ENCODE measurements around the gene LDB2. TPM values are rescaled to one million over a fixed set of nuclear protein-coding genes. Genes with fewer than 3 reads are reported as not detected.

Gene LDB2
- total RNA-seq, 1 donor: 18.8 TPM

DNA sequence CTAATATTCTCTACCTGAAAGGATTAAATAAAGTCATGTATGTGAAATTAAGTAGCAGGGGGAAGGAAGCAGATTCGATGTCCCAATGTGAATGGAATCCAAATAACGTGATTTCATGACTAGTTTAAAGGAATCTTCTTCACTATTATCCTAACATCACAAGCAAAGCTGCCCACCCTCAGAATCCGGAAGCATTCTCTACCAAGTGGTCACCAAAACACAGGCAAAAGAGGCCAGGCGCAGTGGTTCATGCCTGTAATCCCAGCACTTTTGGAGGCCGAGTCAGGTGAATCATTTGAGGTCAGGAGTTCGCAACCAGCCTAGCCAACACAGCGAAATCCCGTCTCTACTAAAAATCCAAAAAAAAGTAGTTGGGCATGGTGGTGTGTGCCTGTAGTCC is 212.9 kb downstream of the LDB2 start:
- no peaks in the 10 kb centered on the region for H3K36me3 ChIP-seq (ENCODE audit: insufficient read depth, low read length)
- H3K79me2 ChIP-seq (ENCODE audit: insufficient read depth, low read length): no peaks in the 10 kb centered on the region
- H2AFZ ChIP-seq (ENCODE audit: low read length): no peak overlapping the region
- no peaks in the 10 kb centered on the region for H3K9me3 ChIP-seq (ENCODE audit: low read depth, low read length)
- H3K27ac ChIP-seq (ENCODE audit: low read depth, low read length): peak overlapping the region; percentile 95
- no peaks in the 10 kb centered on the region for H4K20me1 ChIP-seq (ENCODE audit: insufficient read depth, low read length)
- TF ChIP-seq, protein P1, sequence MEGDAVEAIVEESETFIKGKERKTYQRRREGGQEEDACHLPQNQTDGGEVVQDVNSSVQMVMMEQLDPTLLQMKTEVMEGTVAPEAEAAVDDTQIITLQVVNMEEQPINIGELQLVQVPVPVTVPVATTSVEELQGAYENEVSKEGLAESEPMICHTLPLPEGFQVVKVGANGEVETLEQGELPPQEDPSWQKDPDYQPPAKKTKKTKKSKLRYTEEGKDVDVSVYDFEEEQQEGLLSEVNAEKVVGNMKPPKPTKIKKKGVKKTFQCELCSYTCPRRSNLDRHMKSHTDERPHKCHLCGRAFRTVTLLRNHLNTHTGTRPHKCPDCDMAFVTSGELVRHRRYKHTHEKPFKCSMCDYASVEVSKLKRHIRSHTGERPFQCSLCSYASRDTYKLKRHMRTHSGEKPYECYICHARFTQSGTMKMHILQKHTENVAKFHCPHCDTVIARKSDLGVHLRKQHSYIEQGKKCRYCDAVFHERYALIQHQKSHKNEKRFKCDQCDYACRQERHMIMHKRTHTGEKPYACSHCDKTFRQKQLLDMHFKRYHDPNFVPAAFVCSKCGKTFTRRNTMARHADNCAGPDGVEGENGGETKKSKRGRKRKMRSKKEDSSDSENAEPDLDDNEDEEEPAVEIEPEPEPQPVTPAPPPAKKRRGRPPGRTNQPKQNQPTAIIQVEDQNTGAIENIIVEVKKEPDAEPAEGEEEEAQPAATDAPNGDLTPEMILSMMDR (IDR thresholded peaks at IDR 0.05; ENCODE audit: extremely low read depth, low read depth, low read length): no peak
- peak overlapping the region; percentile 57 for H3K4me2 ChIP-seq (ENCODE audit: insufficient read depth, low read length)
- peaks cover 47% of the 10 kb centered on the region for H3K4me1 ChIP-seq (ENCODE audit: insufficient read depth, low read length)
- no peak overlapping the region for H3K4me3 ChIP-seq (ENCODE audit: insufficient read depth, low read length)
- no peak for DNase-seq (ENCODE audit: insufficient read length, low spot score, missing footprints)
- H3K27me3 ChIP-seq (ENCODE audit: insufficient read depth, low read length): no peaks in the 10 kb centered on the region

DNA sequence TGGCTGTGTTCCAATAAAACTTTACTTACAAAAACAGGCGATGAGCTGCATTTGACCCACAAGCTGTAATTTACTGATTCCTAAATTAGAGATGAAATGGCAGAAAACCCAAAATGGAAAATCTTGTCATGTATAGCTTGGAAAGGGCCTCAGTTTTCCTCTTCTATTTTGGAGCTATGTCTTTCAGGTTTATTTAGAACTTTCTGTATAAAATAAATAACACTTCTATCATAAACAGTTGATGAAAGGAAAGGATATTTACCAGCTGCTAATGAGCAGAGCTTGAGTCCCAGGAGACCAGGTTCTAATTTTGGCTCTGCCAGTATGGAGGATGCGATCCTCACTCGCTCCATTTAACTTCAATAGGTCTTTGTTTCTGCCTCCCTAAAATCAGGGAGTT is 213.5 kb downstream of the LDB2 start:
- Histone ChIP-seq H4K20me1 (ENCODE audit: insufficient read depth, low read length) (no peaks in the 10 kb centered on the region), H3K4me3 (ENCODE audit: insufficient read depth, low read length) (no peak overlapping the region), H3K4me2 (ENCODE audit: insufficient read depth, low read length) (peak overlapping the region; percentile 58), H3K27ac (ENCODE audit: low read depth, low read length) (peak overlapping the region; percentile 95), H3K9me3 (ENCODE audit: low read depth, low read length) (no peaks in the 10 kb centered on the region), H3K79me2 (ENCODE audit: insufficient read depth, low read length) (no peaks in the 10 kb centered on the region), H2AFZ (ENCODE audit: low read length) (no peak overlapping the region), H3K27me3 (ENCODE audit: insufficient read depth, low read length) (no peaks in the 10 kb centered on the region), H3K4me1 (ENCODE audit: insufficient read depth, low read length) (peaks cover 47% of the 10 kb centered on the region), H3K36me3 (ENCODE audit: insufficient read depth, low read length) (no peaks in the 10 kb centered on the region)
- TF ChIP-seq, protein P1 (IDR thresholded peaks at IDR 0.05; ENCODE audit: extremely low read depth, low read depth, low read length): no peak
- DNase-seq (ENCODE audit: insufficient read length, low spot score, missing footprints): no peak

DNA sequence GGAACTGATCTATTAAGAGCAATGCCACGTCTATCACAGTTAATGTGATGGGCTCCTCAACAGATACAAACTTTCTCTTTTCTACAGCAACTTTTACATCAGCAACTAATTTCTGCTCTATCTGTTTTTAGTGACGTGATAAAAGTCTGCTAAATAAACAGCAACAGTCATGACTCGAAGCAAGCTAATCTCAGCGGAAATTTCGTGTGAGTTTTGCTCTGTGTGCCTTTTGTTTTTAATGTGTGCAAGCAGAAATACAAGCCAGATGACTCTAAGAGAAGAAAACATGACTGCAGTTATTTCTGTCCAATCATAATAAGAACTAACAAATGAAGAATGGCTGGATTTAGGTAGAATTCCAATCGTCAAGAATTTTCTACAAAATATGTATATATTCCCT is 214.3 kb downstream of the LDB2 start:
- Histone ChIP-seq H3K4me2 (ENCODE audit: insufficient read depth, low read length) (peak overlapping the region; percentile 58), H3K4me3 (ENCODE audit: insufficient read depth, low read length) (peak overlapping the region; percentile 22), H3K9me3 (ENCODE audit: low read depth, low read length) (no peaks in the 10 kb centered on the region), H3K36me3 (ENCODE audit: insufficient read depth, low read length) (no peaks in the 10 kb centered on the region), H4K20me1 (ENCODE audit: insufficient read depth, low read length) (no peaks in the 10 kb centered on the region), H3K27ac (ENCODE audit: low read depth, low read length) (peak overlapping the region; percentile 95), H3K79me2 (ENCODE audit: insufficient read depth, low read length) (no peaks in the 10 kb centered on the region), H2AFZ (ENCODE audit: low read length) (peak overlapping the region; percentile 27), H3K27me3 (ENCODE audit: insufficient read depth, low read length) (no peaks in the 10 kb centered on the region), H3K4me1 (ENCODE audit: insufficient read depth, low read length) (peaks cover 47% of the 10 kb centered on the region)
- TF ChIP-seq, protein P1 (IDR thresholded peaks at IDR 0.05; ENCODE audit: extremely low read depth, low read depth, low read length): no peak
- no peak for DNase-seq (ENCODE audit: insufficient read length, low spot score, missing footprints)

DNA sequence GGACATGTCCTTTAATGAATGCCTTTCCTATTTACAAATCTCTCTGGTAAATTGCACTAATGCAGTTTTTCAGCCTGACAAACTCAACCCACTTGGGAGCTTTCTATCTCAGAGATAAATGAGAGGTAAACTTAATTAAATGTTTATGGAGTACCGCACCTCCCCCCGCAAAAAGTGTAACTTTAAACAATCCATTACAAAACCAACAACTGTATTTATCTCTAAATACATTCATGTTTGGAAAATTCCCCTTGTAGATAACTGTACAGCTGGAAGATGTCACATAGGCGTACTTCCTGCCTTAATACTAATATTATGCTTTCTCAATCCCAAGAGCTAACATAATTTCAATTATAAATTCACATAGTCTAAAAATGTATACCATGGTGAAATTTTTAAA is 215.5 kb downstream of the LDB2 start:
- no peak for DNase-seq (ENCODE audit: insufficient read length, low spot score, missing footprints)
- Histone ChIP-seq H3K79me2 (ENCODE audit: insufficient read depth, low read length) (no peaks in the 10 kb centered on the region), H4K20me1 (ENCODE audit: insufficient read depth, low read length) (no peaks in the 10 kb centered on the region), H3K36me3 (ENCODE audit: insufficient read depth, low read length) (no peaks in the 10 kb centered on the region), H3K27ac (ENCODE audit: low read depth, low read length) (peak overlapping the region; percentile 95), H3K4me3 (ENCODE audit: insufficient read depth, low read length) (no peak overlapping the region), H2AFZ (ENCODE audit: low read length) (no peak overlapping the region), H3K4me2 (ENCODE audit: insufficient read depth, low read length) (no peak overlapping the region), H3K27me3 (ENCODE audit: insufficient read depth, low read length) (no peaks in the 10 kb centered on the region), H3K4me1 (ENCODE audit: insufficient read depth, low read length) (peaks cover 43% of the 10 kb centered on the region), H3K9me3 (ENCODE audit: low read depth, low read length) (no peaks in the 10 kb centered on the region)
- TF ChIP-seq, protein P1 (IDR thresholded peaks at IDR 0.05; ENCODE audit: extremely low read depth, low read depth, low read length): no peak

Measured in osteoblast (primary cell).